ENCODE data around the gene ELL2.

DNA sequence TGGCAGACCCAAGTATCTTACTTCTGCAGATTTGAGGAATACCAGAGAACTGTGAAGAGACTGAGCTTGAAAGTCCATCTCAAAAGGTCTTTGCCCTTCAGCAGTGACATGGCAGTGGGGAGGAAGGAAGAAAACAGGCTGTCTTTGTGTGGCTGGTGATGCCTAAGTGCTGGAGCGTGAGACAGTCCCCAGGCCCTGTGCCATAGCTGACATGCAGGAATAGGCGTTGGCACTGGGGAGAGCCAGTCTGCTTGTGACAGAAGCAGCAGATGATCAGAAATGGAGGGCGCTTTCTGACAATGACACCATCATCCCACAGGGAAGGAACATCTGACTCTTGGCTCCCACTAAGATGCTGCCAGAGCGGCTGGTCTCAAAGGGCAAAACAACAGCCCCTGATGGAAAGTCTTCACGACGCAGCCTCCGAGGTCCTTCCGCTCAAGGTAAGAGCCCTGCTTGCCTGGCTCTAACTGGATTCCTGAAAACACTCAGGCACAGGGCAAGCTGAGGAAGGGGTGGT, 123.6 kb downstream of the ELL2 start:
- TF ChIP-seq, protein P1, sequence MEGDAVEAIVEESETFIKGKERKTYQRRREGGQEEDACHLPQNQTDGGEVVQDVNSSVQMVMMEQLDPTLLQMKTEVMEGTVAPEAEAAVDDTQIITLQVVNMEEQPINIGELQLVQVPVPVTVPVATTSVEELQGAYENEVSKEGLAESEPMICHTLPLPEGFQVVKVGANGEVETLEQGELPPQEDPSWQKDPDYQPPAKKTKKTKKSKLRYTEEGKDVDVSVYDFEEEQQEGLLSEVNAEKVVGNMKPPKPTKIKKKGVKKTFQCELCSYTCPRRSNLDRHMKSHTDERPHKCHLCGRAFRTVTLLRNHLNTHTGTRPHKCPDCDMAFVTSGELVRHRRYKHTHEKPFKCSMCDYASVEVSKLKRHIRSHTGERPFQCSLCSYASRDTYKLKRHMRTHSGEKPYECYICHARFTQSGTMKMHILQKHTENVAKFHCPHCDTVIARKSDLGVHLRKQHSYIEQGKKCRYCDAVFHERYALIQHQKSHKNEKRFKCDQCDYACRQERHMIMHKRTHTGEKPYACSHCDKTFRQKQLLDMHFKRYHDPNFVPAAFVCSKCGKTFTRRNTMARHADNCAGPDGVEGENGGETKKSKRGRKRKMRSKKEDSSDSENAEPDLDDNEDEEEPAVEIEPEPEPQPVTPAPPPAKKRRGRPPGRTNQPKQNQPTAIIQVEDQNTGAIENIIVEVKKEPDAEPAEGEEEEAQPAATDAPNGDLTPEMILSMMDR (IDR thresholded peaks at IDR 0.05; ENCODE audit: insufficient read depth, low read depth, low read length) = no peak
- TF ChIP-seq EZH2 (IDR thresholded peaks at IDR 0.05; ENCODE audit: insufficient read depth, low read length) = no peak

All from astrocyte (in vitro differentiated cells and primary cell).